Spleen (tissue), 7 donors: ENCODE results near the gene MDGA2.

Experiments used
- POLR2A ChIP-seq, 3 donors: fragments of 450-650 bp; IDR thresholded peaks; one replicate each; pipeline ENCODE4 v1.5.1; 2017; ENCODE audit warnings: antibody characterized with exemption in 3 of 3, mild to moderate bottlenecking in 1 of 3
- POLR2AphosphoS5 ChIP-seq, 3 donors: sonication (generic); formaldehyde crosslinking; IDR thresholded peaks; one replicate each; pipeline ENCODE4 v1.5.1; 2017; ENCODE audit warnings: antibody characterized with exemption in 3 of 3
- TF ChIP-seq, protein P1 (sequence below), 11 experiments: fragments of 200-600 bp in 7 of 11; fragments of 450-650 bp in 4 of 11; sonication (generic) in 4 of 11; IDR thresholded peaks in 8 of 11; conservative IDR thresholded peaks in 3 of 11; 1 replicate in 7 of 11; 2 replicates in 4 of 11; pipeline versions ENCODE4 v1.4.0 to v1.8.0; 2016 to 2021; ENCODE audit warnings: antibody characterized with exemption in 11 of 11, inconsistent platforms in 4 of 11, mild to moderate bottlenecking in 1 of 11
- donor health status: DM: no; HTN: no; CAD: no; lungs with moderate emphysema.
- donor health status: DM: no; HTN: no; CAD: no.
- donor health status: DM: no; HTN: no; CAD: no.

- no peak for TF ChIP-seq POLR2A (IDR thresholded peaks at IDR 0.05)
- TF ChIP-seq POLR2AphosphoS5 (IDR thresholded peaks at IDR 0.05) = no peak
- TF ChIP-seq, protein P1, sequence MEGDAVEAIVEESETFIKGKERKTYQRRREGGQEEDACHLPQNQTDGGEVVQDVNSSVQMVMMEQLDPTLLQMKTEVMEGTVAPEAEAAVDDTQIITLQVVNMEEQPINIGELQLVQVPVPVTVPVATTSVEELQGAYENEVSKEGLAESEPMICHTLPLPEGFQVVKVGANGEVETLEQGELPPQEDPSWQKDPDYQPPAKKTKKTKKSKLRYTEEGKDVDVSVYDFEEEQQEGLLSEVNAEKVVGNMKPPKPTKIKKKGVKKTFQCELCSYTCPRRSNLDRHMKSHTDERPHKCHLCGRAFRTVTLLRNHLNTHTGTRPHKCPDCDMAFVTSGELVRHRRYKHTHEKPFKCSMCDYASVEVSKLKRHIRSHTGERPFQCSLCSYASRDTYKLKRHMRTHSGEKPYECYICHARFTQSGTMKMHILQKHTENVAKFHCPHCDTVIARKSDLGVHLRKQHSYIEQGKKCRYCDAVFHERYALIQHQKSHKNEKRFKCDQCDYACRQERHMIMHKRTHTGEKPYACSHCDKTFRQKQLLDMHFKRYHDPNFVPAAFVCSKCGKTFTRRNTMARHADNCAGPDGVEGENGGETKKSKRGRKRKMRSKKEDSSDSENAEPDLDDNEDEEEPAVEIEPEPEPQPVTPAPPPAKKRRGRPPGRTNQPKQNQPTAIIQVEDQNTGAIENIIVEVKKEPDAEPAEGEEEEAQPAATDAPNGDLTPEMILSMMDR (IDR thresholded peaks at IDR 0.05 in 8 of 11, conservative IDR thresholded peaks at IDR 0.05 in 3 of 11) = no peak
Observed at GRCh38 chr14:47328376-47328775, 347.0 kb downstream of the MDGA2 start.
